Measurements from ENCODE around the gene CAMK1D. TPM values are rescaled to one million over a fixed set of nuclear protein-coding genes. Genes with fewer than 3 reads are reported as not detected.

The CAMK1D gene
- polyA plus RNA-seq, 1 of the 3 experiments (the other 2 are of a cell fraction): 4.1 TPM

- Histone ChIP-seq H3K27ac (ENCODE audit: low read depth in 2 of 2, low read length in 1 of 2) (peak overlapping the region in 1 of 2 experiments; percentile 92; a peak in 1 of 4 replicates), H4K20me1 (ENCODE audit: insufficient read depth) (no peaks in the 10 kb centered on the region), H3K4me3 (ENCODE audit: low read depth in 2 of 2, low read length in 1 of 2) (peak overlapping the region in 1 of 2 experiments; percentile 18; a peak in 1 of 4 replicates), H3K4me1 (ENCODE audit: control insufficient read depth in 1 of 2, insufficient read depth in 2 of 2, low read depth in 1 of 2, low read length in 1 of 2) (peaks cover 15 to 49% of the 10 kb centered on the region in 2 experiments), H3K4me2 (peak overlapping the region; percentile 7; the same call in 1 of the 2 replicates), H3K79me2 (ENCODE audit: insufficient read depth) (no peaks in the 10 kb centered on the region), H3K9me2 (no peaks in the 10 kb centered on the region), H3K9me3 (no peaks in the 10 kb centered on the region), H3K27me3 (ENCODE audit: insufficient read depth) (no peaks in the 10 kb centered on the region), H3K9ac (peak overlapping the region; percentile 14; the same call in 1 of the 2 replicates), H2AFZ (ENCODE audit: low read depth) (no peak overlapping the region; the same call in 1 of the 2 replicates), H3K36me3 (replicated peaks in 1 of 2; ENCODE audit: control insufficient read depth in 1 of 2, insufficient read depth in 2 of 2, low read length in 1 of 2) (no peaks in the 10 kb centered on the region), H3F3A (replicated peaks; ENCODE audit: insufficient read depth) (peaks cover 34% of the 10 kb centered on the region)
- no peak for TF ChIP-seq RCOR1 (IDR thresholded peaks at IDR 0.05; ENCODE audit: low read length)
- TF ChIP-seq, protein P1, sequence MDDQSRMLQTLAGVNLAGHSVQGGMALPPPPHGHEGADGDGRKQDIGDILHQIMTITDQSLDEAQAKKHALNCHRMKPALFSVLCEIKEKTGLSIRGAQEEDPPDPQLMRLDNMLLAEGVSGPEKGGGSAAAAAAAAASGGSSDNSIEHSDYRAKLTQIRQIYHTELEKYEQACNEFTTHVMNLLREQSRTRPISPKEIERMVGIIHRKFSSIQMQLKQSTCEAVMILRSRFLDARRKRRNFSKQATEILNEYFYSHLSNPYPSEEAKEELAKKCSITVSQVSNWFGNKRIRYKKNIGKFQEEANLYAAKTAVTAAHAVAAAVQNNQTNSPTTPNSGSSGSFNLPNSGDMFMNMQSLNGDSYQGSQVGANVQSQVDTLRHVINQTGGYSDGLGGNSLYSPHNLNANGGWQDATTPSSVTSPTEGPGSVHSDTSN (IDR thresholded peaks at IDR 0.05): no peak
- no peak for TF ChIP-seq TAF1 (IDR thresholded peaks at IDR 0.05; ENCODE audit: borderline replicate concordance, low read depth, low read length)
- TF ChIP-seq SMC3 (IDR thresholded peaks at IDR 0.05; ENCODE audit: low read depth, low read length): peak; percentile 93
- no peak for TF ChIP-seq ELF1 (IDR thresholded peaks at IDR 0.05)
- TF ChIP-seq, protein P2, sequence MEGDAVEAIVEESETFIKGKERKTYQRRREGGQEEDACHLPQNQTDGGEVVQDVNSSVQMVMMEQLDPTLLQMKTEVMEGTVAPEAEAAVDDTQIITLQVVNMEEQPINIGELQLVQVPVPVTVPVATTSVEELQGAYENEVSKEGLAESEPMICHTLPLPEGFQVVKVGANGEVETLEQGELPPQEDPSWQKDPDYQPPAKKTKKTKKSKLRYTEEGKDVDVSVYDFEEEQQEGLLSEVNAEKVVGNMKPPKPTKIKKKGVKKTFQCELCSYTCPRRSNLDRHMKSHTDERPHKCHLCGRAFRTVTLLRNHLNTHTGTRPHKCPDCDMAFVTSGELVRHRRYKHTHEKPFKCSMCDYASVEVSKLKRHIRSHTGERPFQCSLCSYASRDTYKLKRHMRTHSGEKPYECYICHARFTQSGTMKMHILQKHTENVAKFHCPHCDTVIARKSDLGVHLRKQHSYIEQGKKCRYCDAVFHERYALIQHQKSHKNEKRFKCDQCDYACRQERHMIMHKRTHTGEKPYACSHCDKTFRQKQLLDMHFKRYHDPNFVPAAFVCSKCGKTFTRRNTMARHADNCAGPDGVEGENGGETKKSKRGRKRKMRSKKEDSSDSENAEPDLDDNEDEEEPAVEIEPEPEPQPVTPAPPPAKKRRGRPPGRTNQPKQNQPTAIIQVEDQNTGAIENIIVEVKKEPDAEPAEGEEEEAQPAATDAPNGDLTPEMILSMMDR (IDR thresholded peaks at IDR 0.05): peak; percentile 95
- no peak for TF ChIP-seq TCF12 (IDR thresholded peaks at IDR 0.05)
- peak; percentile 89 for TF ChIP-seq RAD21 (IDR thresholded peaks at IDR 0.05; ENCODE audit: low read length)
- CTCF ChIA-PET: interaction anchor here (0.6 to 9.8 kb wide), 44 partner anchors 8 to 495 kb away, joined by 3 to 111 read pairs (median 4); partner anchors contain the start of gene OPTN
- DNase-seq: peak; percentile 69
- WGBS (ENCODE audit: low lambda C conversion rate): 43% methylated on average over 9 of the region's 9 CpGs
- POLR2A ChIA-PET: no interaction called here
These were observed 361.4 kb downstream of the CAMK1D start for GRCh38 chr10:12710594-12711349.

DNA sequence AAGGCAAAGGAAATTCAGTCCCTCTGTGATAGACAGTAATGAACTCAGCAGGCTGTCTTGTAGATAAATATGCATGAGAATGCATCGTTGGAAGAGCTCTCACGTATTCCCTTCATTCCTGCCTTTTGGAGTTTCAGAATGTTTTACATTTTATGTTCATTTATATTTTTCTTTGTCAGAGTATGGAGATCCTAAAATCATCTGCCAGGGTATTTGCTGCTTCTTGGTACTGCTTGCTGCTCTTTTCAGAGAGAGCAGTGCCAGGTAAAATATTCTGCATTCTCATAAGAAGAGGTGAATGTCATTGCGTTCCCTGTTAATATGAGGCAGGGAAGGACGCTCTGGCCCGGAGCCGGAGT lies 362.0 kb downstream of the CAMK1D start:
- no peaks in the 10 kb centered on the region for H3K9me2 ChIP-seq
- H3K9ac ChIP-seq: no peak overlapping the region
- ChIA-PET POLR2A (no interaction called here), CTCF (interaction anchor here (0.7 to 9.8 kb wide), 36 partner anchors 8 to 495 kb away, joined by 3 to 111 read pairs (median 4); partner anchors contain the start of gene OPTN)
- peak overlapping the region in 1 of 2 experiments; percentile 18; a peak in 1 of 4 replicates for H3K4me3 ChIP-seq (ENCODE audit: low read depth in 2 of 2, low read length in 1 of 2)
- H4K20me1 ChIP-seq (ENCODE audit: insufficient read depth): no peaks in the 10 kb centered on the region
- no peak for TF ChIP-seq FOSL2 (IDR thresholded peaks at IDR 0.05; ENCODE audit: borderline replicate concordance, low read depth)
- TF ChIP-seq GATA2 (CRISPR knock-in tag; IDR thresholded peaks at IDR 0.05): no peak
- no peak for TF ChIP-seq NFIC (IDR thresholded peaks at IDR 0.05; ENCODE audit: borderline replicate concordance)
- TF ChIP-seq, protein P3, sequence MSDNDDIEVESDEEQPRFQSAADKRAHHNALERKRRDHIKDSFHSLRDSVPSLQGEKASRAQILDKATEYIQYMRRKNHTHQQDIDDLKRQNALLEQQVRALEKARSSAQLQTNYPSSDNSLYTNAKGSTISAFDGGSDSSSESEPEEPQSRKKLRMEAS (IDR thresholded peaks at IDR 0.05; ENCODE audit: low read depth): no peak
- TF ChIP-seq TEAD4 (IDR thresholded peaks at IDR 0.05; ENCODE audit: borderline replicate concordance, insufficient read depth): no peak
- TF ChIP-seq JUND (IDR thresholded peaks at IDR 0.05): no peak
- no peak for TF ChIP-seq USF1 (IDR thresholded peaks at IDR 0.05; ENCODE audit: borderline replicate concordance, low read depth)
- no peak for TF ChIP-seq YY1 (IDR thresholded peaks at IDR 0.05; ENCODE audit: low read depth)
- WGBS (ENCODE audit: low lambda C conversion rate): 65% methylated on average over 6 of the region's 6 CpGs
- H2AFZ ChIP-seq (ENCODE audit: low read depth): no peak overlapping the region; the same call in 1 of the 2 replicates
- no peaks in the 10 kb centered on the region for H3K9me3 ChIP-seq
- peaks cover 15 to 43% of the 10 kb centered on the region in 2 experiments for H3K4me1 ChIP-seq (ENCODE audit: control insufficient read depth in 1 of 2, insufficient read depth in 2 of 2, low read depth in 1 of 2, low read length in 1 of 2)
- H3K27ac ChIP-seq (ENCODE audit: low read depth in 2 of 2, low read length in 1 of 2): no peak overlapping the region
- H3K79me2 ChIP-seq (ENCODE audit: insufficient read depth): no peaks in the 10 kb centered on the region
- H3K36me3 ChIP-seq (replicated peaks in 1 of 2; ENCODE audit: control insufficient read depth in 1 of 2, insufficient read depth in 2 of 2, low read length in 1 of 2): no peaks in the 10 kb centered on the region
- DNase-seq: no peak
- H3K27me3 ChIP-seq (ENCODE audit: insufficient read depth): no peaks in the 10 kb centered on the region
- peaks cover 34% of the 10 kb centered on the region for H3F3A ChIP-seq (replicated peaks; ENCODE audit: insufficient read depth)
- peak overlapping the region; percentile 7; the same call in 1 of the 2 replicates for H3K4me2 ChIP-seq

Data from SK-N-SH (cell line).